Inflammatory macrophage treated with lipopolysaccharide for 1 hour (primary cell): Measurements from ENCODE around the gene PRKAG2.
"Not testable (repeated sequence)": the region's sequence is repeated elsewhere in the genome, so short reads cannot be mapped to it uniquely, and the experiment has no call there.

Experiments
- DNase-seq, 2 donors: peaks; one replicate each; pipeline ENCODE4 v3.0.0-alpha.2; 2020 to 2022

The PRKAG2 gene

DNA sequence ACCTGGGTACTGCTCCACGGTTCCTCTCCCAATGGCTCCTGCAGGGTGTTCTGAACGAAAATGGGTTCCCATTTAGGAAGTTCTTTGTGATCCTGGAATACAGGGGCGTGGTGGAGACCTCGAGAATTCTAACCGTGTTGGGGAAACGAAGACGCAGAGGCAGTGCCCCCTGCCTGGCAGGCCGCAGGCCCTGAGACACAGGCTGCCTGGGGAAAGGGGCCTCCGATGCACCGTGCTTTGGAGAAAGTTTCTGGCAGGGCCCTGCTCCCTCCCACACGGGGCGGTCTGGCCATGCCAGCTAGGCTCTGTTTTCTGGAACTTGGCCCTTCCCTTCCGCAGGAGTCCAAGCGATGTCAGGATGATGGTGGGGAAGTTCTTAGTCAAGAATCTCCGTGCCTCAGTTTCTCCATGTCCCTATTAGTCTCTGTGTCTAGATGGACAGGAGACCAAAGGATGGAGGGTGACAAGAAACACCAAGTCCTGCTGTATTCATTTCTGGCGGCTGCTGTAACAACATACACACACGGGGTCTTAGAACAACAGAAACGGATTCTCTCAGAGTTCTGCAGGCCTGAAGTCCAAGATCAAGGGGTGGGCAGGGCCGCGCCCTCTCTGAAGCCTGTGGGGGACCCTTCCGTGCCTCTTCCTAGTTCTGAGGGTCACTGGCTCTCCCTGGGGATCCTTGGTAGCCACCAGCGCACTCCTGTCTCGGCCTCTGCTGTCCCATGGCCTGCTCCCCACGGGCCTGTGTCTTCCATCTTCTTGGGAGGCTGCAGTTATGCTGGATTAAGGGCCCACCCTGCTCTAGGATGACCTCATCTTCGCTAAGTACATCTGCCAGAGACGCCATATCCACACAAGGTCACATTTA, 27.7 kb downstream of the PRKAG2 start:
- no peak for DNase-seq

DNA sequence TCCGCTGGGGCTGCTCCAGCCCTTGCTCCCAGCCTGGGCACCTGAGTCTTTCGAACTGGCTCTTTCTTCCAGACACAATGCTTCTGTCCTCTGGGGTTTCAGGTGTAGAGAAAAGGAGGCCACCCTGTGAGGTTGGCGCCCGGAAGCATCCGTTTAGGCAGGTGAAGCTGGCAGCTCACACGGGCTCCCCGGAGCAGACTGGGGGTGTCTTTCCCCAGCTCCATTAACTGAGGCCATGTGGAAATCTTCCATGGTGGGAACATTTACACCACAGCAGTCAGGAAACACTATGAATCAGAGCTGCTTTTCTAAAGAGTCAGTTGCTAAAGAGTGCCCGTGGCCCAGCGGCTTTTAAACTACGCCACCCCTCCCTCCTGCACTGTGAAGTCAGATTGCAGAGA, 29.2 kb downstream of the PRKAG2 start:
- DNase-seq = peak; percentile 82 to 86

DNA sequence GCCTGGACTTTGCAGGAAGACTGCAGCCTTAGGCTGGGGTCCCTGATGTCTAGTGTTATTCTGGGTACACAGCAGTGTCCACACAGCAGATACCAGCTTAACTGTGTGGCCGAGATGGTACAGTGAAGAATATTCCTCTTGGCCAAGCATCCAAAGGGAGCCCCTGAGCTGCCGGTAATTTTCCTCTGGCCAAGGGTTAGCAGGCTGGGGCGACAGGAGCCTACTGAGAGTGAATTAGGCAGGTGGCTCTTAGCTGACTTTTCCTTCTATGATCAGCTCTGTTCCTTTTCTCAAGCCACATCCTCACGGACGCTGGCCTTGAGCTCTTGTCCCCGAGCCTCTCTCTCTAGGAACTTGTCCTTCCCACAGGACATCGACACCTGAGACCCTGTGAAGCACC, 29.8 kb downstream of the PRKAG2 start:
- DNase-seq = no peak

DNA sequence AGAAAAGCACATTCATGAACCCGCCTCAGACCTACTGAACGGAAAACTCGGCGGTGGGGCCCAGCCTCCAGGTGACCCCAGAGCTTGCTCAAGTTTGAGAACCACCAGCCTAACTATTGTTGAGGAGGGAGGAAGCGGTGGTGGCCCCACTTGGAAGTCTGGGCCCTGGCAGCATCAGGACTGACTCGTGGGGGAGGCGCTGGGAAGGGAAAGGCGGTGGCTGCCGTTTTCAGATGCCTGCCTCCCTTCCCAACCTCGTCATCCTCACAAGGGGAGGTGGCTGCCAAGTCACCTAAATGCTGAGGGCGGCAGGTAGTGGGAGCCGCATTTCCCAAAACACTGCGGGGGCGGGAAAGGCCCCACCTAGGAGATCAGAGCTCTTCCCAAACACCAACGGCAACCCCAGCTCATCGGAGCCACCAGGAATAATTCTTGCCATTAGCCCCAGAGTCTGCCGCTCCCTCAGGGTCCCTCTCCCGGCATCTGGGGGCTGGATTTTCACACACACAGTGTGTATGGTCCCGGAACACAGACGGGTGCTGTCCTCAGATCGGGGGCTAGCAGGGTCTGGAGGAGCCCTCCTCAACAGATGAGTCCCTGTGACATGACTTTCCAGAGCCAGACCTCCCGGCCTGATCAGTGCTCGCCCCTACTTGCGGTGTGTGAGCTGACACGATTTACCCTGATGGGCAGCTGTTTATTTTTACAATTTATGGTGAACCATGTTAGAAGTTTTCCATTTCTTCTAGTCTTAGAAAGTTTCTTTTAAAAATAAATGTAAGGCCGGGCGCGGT, 31.3 kb downstream of the PRKAG2 start:
- DNase-seq = no peak

DNA sequence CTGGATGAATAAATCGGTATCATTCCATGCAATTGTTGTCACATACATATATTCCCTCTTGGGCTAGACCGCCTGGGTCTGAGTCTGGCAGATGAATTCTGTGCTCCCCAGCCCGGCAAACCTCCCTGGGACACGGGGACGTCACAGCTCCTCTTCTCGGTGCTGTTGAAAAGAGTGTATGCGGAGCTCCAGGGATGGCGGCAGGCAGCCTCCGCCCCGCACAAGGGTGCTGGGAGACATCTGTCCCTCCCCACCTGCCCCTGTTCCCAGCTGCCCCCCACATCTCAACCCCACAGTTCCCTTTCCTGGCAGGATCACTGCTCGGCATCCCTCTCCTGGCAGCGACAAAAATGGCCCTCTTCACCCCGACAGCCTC, 32.1 kb downstream of the PRKAG2 start:
- no peak for DNase-seq

DNA sequence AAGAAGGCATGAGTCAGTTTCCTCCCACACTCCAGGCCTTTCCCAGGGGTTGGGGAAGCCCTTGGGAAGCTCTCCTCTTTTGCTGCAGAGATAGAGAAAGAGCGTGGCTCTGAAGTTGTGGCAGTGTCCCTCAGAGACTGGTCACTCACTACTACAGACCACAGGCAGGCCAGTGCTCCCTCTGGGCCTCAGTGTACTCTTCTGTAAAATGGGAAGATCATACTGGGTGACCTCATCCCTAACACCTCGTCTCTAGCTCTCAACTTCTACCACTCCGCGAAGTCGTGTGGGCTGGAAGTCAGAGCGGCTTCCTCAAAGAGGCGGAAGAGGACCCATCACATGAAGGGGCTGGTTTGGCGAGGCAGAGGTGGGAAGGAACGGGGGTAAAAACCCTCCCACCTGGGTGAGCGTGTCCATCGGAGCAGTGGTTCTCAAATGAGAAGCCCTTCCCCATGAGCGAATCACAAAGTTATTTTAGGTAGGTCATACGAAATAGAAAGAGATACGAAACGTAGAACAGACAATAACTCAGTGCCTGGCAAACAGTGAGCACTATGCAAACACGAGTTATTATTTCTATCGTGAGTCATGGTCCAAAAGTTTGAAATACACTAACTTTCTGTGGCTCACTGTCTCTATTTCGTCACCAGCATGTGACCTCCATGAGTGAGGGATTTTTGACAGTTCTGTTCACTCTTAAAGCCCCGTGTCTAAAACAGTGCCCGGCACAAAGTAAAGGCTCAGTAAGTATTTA, 32.7 kb downstream of the PRKAG2 start:
- peak; percentile 94 to 96 for DNase-seq

DNA sequence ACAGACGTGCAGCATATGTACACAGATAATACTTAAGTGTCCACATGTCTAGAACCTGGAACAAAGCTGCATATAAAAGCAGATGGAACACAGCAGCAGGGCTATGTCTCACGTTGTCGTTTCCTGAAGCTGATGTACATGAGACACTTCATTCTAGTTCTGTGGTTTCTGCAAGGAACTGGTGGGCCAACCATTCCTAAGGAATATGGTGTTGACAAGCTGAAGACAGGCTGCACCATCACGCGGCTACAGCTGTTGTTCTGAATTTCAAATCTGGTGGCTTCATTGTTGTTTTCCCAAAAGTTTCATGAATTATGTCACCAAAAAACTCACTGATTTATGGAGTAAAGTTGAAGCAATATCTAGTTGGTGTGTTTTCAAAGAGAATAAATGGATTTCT, 33.7 kb downstream of the PRKAG2 start:
- DNase-seq = no peak

DNA sequence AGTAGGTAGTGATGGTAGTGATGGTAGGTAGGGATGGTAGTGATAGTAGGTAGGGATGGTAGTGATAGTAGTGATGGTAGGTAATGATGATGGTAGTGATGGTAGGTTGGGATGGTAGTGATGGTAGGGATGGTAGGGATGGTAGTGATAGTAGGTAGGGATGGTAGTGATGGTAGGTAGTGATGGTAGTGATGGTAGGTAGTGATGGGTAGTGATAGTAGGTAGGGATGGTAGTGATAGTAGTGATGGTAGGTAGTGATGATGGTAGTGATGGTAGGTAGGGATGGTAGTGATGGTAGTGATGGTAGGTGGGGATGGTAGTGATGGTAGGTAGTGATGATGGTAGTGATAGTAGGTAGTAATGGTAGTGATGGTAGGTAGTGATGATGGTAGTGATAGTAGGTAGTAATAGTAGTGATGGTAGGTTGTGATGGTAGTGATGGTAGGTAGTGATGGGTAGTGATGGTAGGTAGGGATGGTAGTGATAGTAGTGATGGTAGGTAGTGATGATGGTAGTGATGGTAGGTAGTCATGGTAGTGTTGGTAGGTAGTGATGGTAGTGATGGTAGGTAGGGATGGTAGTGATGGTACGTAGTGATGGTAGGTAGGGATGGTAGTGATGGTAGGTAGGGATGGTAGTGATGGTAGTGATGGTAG, 35.4 kb downstream of the PRKAG2 start:
- not testable (repeated sequence) for DNase-seq

DNA sequence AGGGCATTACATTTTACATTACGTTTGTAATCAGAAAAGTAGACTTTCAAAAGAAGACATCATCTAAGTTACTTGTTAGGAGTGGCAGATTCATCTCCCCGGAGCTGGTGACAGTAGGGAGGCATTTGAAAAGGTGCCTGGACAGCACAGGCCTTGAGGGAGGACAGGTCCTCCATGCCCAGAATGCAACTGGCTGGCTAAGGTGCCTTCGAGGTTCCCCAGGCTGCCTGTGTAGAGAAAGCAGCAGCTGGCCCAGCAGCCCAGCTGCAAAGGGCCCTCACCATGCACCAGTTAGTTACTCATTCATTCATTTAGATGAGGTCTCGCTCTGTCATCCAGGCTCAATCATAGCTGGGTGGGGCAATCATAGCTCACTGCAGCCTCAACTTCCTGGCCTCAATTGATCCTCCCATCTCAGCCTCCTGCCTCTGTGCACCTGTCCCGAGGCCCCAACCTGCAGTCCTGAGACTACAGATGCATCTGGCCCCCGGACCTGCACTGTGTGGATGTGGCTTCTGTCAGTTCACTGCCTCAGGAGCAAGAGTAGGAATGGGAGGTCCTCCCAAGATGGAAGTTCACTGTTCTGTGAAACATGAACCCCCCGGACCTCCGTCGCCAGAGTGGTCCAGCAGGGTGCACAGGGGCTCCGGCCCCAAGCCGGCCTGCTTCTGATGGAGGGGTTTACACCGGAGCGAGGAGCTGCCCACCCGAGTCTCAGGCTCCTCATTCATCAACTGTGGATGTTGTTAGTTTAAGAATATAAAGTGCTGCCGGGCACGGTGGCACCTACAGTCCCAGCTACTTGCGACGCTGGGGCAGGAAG, 36.6 kb downstream of the PRKAG2 start:
- DNase-seq = no peak

DNA sequence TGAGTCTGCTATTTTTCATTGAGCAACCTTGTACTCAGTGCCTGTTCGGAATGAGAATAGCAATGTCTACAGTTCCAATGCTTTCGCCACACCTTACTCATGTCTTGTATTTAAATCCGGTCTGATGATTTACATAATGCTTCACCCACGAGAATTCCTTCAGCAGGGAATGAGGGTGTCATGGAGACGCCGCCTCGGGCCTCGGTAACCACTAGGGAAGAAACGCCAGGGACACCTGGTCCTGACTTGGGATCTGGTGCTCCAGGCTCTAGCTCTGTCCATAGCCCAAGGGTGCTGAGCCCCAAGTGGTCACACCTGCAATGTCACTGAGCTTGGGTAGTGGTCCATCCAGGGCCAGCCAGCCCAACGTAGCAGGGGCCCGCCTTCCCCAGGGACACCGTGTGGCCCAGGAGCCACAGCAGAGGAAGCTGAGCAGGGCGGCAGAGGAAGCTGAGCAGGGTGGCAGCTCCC, 37.4 kb downstream of the PRKAG2 start:
- DNase-seq = peak in 1 of 2 donors; percentile 47

DNA sequence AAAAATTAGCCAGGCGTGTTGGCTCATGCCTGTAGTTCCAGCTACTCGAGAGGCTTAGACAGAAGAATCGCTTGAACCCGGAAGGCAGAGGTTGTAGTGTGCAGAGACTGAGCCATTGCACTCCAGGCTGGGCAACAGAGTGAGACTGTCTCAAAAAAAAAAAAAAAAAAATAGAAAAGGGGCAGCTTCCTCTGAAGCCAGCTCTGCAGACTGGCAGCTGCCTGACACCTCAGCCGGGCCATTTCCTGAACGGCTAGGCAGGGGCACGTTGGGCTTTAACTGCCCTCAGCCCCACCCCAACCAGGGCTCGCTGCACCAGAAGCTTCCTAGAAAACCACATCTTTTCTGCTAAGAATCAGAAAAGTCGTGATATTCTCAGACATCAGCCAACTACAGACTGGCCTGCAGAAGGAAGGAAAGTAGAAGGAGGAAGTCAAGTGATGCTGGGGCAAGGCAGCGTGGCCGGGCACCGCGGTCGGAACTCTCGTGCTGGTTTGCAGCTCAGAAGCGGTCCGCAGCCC, 38.0 kb downstream of the PRKAG2 start:
- peak; percentile 45 to 54 for DNase-seq

DNA sequence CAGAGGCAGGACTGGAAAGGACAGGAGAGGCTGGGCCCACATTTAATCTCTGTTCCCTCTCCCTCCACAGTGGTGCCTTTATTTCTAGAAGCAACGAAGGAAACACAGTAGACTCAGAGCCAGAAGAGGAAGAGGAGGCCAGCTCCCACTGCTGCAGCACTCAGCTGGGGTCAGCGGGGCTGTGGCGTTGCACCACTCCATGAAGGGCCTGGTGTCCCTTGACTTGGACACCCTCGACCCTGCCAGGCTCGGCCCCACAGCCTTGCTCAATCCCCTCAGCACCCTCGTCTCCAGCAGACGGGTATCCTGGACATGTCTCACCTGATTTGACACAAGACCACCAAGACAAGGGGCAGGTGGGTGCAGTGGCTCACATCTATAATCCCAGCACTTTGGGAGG, 38.8 kb downstream of the PRKAG2 start:
- peak in 1 of 2 donors; percentile 34 for DNase-seq

DNA sequence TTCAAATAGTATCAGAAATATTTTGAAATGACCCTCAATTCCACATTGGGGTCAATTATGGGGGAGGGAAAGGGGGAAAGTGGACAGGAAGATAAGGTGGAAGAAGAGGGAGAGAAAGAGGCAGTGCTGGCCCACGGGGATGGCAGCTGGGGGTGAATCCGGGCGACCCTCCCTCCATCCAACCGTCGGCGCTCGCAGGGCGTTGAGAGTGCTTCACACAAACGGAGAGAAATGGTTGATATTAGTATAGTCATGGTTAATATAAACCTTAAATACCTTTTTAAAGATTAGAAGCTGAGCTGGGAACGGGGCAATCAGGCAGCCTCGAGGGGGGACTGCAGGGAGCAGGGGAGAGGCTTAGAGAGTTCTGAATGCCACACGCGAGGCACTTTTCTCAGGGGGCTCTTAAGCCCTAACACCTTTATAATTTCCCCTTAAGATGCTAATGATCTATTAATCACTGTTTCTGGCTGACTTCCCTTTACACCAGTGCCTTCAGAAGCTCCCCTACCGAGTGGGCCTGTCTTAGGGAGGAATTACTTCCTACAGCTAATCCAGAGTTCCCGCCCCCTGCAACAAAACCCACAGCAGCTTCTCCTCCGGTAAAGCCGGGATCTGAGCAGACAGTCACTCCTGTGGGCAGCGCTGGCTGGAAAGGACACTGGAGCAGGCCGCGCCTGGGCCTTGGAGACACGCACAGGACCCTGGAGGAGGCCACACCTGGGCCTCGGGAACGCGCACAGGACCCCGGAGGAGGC, 39.5 kb downstream of the PRKAG2 start:
- peak; percentile 60 to 84 for DNase-seq

DNA sequence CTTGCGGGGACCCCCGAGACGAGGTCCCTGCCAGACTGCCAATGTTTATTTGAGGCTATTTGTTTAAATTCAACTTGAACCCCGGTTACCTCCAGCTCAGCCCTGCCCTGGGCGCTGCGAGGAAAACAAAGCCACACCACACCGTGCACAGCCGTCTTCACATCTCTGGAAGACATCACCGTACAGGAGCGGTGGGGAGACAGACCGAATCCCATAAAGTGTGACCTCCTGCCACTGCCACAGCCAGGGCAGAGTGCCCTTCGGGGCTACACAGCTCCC, 40.0 kb downstream of the PRKAG2 start:
- DNase-seq = no peak

DNA sequence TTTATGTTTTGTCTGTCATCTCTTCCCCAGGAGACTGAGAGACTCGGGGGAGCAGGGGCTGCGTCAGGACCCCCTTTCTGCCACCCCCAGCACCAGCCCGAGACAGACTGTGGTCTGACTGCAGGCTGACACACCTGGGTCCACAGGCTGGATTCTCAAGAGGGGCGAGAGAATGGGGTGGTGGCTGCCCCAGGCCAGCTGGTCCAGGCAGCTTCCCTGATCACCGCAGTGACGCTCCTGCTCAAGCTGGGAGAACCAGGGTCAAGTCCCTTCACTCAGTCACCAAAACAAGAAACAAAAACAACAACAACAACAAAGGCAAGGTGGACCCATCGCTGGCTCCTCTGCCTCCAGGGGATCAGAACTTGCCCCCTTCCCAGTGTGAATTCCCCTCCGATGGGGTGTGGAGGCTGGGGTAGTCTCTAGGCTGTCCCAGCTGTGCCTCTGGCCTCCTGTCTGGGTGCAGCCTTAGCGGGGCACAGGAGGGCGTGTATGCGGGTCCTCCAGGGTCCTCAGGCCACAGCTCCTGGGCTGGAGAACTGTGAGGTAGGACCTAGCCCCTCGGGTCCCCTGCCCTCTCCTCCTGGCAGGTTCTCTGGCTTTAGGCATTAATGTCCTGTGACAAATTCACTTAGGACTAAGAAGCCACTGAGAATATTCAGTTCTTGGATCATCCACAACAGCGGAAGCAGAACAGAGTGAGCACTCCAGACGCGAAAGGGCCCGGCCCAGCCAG, 40.6 kb downstream of the PRKAG2 start:
- DNase-seq = no peak

DNA sequence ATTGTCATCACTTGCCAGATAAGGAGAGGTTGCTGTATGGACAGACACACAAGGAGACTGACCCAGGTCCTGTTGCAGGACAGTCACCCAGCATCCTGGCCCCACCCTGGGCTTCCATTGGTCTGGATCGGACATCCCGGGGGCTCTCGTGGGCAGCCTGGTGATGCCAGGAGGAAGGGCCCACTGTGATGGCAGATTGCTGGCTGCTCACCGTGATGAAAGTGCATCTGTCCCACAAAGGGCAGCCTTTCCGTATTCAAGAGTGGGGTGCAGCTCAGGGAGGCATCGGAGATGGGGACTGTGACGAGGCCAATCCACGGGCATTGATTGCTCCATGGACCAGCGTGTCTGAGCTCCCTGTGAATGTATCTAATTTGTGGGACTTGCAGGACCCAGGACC, 41.3 kb downstream of the PRKAG2 start:
- DNase-seq = no peak

DNA sequence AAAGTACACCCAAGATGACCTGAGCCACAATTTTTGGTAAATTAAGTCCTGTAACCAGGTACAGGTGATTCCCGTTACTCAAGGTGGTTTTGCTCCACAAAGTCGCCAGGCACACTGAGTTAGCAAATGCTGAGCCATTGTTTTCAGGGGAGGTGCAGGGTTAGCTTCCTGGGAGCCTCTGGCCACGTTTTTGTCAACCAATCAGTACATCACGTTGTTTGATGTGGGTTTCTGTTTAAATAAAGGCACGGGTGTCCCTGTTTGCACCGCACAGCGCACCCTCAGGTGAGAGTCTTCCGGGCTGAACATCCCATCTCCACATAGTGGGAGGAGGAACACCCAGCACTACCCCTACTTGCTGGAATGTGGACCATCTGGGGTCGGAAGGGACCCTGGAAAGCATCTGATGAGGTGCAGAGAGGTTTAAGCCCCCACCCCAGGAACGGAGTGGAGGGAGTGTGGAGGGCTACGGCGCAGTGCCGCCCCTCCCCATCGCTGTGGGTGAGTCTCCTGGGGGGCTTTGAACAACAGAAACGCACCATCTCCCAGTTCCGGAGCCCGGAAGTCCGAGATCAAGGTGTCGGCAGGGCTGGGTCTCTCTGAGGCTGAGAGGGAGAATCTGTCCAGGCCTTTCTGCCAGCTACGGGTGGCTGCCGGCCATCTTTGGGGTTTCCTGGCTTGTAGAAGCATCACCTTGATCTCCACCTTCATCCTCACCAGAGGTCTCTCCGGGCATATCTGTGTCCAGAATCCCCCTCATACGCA, 42.5 kb downstream of the PRKAG2 start:
- DNase-seq = no peak

DNA sequence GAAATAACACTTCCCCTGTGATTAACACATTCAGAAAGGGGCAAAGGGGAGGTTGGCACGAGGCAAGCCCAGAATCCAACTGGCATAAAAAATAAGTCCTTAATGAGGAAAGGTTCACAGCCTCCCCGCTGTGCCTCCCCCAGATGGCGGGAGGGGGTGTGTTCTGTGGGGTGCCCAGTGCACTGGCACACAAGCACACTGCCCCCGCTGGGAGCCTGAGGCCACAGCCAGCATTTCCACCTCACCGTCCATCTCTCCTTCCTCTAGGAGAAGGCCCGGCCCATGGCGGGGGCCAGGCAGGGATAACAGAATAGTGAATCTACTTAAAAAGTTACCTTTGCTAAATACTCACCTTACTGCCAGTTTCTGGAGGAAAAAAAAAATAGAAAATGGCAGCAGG, 43.2 kb downstream of the PRKAG2 start:
- no peak for DNase-seq

DNA sequence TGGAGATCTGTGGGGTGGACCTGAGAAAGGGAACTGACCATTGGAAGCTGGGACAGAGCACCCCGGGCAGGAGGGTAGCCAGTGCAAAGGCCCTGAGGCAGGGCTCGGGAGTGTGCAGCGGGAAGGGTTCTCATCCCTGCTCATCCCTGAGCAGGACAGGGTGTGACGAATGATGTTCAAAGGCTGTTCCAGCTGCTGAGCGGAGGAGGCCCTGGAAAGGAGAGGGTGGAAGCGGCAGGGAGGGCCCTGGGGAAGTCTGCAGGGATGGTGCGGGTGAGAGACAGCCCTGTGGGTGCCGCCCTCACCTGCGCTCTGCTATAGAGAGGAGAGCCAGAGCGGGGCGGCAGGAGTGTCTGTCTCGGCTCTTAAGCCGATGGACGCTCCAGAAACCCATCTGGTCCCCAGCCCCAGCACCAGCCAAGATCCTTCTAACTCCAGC, 43.7 kb downstream of the PRKAG2 start:
- no peak for DNase-seq
